SK-MEL-5 (cell line): ENCODE measurements around the gene ADAMTS17. TPM values are rescaled to one million over a fixed set of nuclear protein-coding genes. Genes with fewer than 3 reads are reported as not detected.

ENCODE experiments used
- DNase-seq: peaks from one replicate; pipeline ENCODE4 v3.0.0-alpha.2; 2016; ENCODE audit warnings: low read depth, low spot score
- in situ Hi-C: cut with HindIII; loops from 2 replicates; pipeline ENCODE4 v1.10.0; 2016; ENCODE audit warnings: low sequenced_read_pairs, high pct_unique_total_duplicates, low pct_unique_long_range_greater_than_20kb
- polyA plus RNA-seq, 2 experiments: library from polyadenylated mRNA; depleted of rRNA; stranded (reverse); fragments of >200 nt; gene quantifications; 2 replicates each; pipeline ENCODE4 v1.2.3, GENCODE V29; 2015
- total RNA-seq: library from RNA; depleted of rRNA; stranded (reverse); fragments of >200 nt; shearing (Covaris generic); gene quantifications from 2 replicates; pipeline ENCODE4 v1.2.3, GENCODE V29; 2014; rRNA removed

ADAMTS17 gene, protein sequence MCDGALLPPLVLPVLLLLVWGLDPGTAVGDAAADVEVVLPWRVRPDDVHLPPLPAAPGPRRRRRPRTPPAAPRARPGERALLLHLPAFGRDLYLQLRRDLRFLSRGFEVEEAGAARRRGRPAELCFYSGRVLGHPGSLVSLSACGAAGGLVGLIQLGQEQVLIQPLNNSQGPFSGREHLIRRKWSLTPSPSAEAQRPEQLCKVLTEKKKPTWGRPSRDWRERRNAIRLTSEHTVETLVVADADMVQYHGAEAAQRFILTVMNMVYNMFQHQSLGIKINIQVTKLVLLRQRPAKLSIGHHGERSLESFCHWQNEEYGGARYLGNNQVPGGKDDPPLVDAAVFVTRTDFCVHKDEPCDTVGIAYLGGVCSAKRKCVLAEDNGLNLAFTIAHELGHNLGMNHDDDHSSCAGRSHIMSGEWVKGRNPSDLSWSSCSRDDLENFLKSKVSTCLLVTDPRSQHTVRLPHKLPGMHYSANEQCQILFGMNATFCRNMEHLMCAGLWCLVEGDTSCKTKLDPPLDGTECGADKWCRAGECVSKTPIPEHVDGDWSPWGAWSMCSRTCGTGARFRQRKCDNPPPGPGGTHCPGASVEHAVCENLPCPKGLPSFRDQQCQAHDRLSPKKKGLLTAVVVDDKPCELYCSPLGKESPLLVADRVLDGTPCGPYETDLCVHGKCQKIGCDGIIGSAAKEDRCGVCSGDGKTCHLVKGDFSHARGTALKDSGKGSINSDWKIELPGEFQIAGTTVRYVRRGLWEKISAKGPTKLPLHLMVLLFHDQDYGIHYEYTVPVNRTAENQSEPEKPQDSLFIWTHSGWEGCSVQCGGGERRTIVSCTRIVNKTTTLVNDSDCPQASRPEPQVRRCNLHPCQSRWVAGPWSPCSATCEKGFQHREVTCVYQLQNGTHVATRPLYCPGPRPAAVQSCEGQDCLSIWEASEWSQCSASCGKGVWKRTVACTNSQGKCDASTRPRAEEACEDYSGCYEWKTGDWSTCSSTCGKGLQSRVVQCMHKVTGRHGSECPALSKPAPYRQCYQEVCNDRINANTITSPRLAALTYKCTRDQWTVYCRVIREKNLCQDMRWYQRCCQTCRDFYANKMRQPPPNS
- 1.8 and 2.4 TPM in 2 replicates for total RNA-seq
- 1.0 and 1.9 TPM in 2 replicates for polyA plus RNA-seq (2015; cell fraction: cytosol; rRNA removed)
- 6.0 and 9.6 TPM in 2 replicates for polyA plus RNA-seq (2015; cell fraction: nucleus; rRNA removed)

DNA sequence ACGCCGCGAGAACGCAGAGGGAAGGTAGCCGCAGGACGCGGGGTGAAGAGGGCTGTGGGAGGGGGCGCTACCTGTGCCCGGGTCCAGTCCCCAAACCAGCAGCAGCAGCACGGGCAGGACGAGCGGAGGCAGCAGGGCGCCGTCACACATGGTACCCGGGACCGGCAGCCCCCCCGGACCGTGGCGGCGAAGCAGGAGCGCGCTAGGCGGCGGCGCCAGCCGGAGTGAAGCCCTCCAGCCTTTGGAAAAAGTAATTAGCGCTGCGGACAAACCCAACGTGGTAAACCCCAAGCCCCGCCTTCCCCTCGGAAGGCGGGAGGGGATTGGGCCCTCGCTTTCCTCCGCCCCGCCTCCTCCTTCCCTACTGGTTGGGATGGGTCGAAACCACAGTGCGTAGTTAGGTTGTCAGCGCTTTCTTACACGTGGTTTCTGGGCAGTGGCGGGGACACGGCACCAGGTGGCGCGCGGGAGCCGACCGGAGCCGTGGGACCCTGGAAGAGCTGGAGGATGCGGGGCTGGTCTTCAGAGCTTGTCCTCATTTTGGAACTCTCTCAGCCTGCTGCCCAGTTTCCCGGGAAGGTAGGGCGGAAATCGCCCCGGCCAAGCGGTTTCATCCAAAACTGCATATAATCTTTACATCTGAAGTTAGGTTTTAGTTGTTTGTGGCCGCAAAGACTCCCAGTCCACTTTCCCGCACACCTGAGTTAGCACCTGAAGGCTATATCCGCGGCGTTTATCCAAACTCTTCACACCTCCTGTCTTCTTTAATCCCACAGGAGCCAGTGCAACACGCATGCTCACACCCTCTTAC is at the start of gene ADAMTS17:
ADAMTS17 (minus strand) TSS at position 226 of the 811 bp plus-strand sequence; CDS start at position 150, 76 bp downstream.
- peak; percentile 95 for DNase-seq
- in situ Hi-C loops, result no loop called here

DNA sequence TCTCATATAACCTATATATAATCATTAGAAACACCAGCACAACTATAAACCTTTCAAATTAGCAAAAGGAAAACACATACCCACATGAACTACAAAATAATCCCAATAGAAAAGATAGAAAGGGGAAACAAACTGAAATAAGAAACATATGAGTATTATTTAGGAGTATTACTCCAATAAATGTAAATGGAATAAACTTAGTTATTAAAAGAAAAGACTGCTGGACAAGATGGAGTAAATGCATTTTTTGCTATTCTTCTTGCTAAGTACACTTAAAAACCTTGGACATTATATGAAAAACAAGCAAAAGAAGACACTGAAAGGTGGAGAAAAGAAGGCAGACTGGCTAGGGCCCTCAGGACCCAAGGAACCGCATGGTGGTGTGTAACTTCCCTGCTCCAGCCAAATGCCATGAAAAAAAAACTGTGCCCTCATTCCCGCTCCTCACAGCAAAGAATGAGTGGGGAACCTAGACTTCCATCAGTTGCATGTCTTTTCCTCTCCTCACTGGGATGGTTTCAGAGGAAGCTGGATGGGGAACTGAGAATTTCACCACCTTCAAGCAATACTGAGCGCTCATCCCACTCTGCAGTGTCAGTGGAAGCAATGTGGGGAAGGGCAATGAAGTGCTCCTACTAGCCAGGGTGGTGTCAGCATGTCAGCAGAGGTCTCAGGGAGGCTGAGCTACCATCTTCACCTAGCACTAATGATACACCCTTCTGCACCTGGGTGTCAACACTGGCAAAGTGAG is 43.7 kb upstream of the ADAMTS17 start:
- in situ Hi-C loops, result no loop called here
- DNase-seq, result no peak

DNA sequence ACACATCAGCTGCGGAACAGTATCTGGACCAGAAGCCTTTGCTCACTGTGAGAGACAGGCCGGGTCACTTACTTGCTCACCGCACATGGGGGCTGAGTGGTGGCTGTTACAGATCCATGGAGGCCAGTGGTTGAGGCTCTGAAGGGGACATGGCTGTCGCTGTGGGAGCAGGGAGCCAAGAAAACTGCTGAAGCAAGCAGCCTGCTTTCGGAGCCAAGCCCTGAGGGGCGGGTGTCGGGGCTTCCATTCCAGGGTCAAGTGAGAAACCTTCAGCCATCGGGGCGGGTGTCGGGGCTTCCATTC is 42.3 kb upstream of the ADAMTS17 start:
- in situ Hi-C loops, result no loop called here
- no peak for DNase-seq

DNA sequence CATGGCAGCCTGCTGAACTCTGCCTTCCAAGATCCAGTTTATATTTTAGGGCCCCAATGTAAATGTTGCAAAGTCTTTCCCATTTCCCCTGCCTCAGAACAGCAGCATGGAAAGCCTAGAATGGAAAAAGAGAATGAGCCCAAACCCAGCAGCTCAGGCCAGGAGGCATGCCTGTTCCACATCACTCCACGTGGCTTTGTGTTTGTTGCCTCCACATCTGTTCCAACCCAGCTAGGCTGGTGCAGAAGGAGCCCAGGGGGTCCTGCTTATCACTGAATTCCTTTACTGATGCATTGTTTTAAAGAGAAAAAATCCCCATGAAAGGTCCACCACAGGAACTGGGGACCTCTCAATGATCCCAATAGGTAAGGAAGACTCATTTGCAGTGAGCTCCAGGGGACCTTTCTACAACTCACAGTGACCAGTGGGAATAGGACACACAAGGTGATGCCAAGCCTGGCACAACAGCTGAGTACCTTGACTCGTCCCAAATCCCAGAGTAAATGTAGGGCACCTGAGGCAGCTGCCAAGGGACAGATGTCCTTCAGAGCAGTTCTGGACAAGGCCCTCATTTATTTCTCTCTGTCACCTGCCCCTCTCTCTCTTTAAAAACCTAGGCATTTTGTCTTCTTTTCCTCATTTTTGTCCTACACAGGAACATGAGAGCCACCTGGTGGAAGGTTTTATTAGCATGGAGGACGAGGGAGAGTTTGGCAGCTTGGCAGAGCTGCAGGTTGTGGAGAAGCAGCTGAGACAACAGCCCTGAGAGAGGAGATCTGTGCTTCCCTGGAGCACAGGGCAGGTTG is 41.7 kb upstream of the ADAMTS17 start:
- DNase-seq, result peak; percentile 66
- in situ Hi-C loops, result no loop called here

DNA sequence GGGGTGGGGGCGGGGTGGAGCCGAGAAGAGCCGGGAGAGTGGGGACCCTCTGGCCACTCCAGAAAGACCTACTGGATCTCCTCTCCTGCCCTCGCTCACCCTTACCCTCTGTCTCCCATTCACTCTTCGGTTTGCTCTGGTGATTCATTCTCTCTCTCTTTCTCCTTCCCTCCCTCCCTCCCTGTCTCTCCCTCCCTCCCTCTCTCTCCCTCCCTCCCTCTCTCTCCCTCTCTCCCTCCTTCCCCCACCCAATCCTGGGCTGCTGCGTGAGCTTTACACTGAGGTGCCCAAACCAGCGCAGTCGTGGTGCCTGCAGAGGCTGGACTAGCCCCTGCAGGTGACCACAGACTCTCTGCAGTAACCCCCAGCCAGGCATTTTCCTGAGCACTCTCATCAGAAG is 32.2 kb upstream of the ADAMTS17 start:
- no peak for DNase-seq
- in situ Hi-C loops, result no loop called here

DNA sequence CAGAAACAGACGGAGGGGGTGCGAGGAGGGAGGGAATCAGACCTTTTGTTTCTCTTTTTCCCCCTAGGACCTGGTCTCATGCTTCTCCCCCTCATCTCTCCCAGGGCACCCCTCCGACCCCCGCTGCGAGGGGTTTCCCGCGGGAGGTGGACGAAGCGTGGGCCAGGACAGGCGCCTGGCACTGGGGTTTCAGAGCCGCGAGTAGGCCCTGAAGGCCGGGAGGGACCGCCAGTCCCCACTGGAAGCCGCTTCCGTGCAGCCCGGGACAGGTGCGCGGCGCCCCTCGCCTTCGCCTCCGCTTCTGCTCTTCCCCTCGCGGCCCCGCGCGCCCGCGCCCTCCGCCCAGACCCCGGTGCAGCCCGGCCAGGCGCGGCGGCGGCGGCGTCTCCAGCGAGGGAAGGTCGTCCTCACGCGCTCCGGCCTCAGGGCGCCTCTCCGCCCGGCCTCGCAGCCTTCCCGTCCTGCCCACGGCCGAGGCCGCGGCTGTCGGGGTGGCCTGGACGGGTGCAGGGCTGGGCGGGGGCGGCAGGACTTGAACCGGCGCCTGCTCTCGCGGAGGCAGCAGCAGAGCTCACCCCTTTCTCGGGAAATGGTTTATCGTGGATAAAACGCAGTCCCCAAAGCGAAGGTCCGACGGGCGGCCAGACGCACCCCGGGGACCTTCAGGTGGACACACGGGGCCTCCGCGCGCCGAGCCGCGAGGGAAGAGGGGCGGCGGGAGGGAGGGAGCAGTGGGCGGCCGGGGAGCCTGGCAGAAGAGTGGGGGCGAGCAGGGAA is 31.5 kb upstream of the ADAMTS17 start:
- in situ Hi-C loops, result no loop called here

DNA sequence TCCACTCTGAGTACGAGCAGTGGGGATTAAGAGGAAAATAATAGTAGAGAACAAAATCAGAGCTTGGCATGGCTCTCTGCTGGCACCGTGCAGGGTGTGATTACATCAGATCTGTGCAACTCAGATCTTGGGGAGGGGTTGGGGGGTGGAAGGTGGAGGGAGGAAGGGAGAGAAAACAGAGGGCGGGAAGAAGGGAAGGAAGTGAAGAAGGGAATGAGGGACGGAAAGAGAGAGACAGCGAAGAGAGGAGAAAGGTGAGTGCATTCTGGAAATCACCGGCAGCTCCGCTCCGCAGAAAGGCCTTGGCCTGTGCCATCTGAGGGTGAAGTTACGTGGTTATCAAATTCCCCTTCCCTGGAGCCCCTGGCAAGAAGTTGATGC is 31.0 kb upstream of the ADAMTS17 start:
- in situ Hi-C loops, result no loop called here

More for the DNA sequence above, 31.5 kb upstream of the ADAMTS17 start:
- DNase-seq, result no peak

DNA sequence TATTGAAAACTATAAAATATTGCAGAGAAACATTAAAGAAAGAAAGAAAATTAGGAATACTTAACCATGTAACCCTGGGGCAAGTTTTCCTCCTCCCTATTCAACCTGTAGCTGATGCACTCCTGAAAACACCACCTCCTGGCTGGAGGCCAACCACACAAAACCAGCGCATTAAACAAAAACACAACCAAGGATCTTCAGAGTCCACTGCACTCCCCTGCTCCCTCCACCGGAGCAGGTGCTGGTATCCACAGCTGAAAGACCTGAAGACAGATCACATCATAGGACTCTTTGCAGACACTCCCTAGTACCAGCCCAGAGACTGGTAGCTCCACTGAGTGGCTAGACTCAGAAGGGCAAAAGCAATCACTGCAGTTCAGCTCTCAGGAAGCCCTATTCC is 13.6 kb upstream of the ADAMTS17 start:
- no peak for DNase-seq
- in situ Hi-C loops, result no loop called here

More for the DNA sequence above, 31.0 kb upstream of the ADAMTS17 start:
- no peak for DNase-seq

DNA sequence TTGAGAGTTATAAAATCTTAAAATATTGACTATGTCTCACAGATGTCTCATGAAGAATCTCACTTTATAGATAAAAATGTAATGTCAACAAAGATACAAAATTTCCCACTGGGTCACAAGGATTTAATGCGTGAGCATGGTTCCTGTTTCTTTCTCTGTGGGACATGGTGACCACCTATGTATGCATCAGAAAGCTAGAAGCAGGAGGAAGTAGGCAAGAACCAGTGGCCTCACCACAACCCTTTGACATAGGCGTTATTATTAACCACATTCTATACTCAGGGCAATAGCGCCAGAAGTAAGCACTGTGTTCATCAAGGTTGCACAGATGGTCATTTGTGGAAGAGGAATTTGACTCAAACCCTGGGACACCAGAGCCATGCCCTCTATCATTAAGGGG is 11.7 kb upstream of the ADAMTS17 start:
- DNase-seq, result no peak
- in situ Hi-C loops, result no loop called here

DNA sequence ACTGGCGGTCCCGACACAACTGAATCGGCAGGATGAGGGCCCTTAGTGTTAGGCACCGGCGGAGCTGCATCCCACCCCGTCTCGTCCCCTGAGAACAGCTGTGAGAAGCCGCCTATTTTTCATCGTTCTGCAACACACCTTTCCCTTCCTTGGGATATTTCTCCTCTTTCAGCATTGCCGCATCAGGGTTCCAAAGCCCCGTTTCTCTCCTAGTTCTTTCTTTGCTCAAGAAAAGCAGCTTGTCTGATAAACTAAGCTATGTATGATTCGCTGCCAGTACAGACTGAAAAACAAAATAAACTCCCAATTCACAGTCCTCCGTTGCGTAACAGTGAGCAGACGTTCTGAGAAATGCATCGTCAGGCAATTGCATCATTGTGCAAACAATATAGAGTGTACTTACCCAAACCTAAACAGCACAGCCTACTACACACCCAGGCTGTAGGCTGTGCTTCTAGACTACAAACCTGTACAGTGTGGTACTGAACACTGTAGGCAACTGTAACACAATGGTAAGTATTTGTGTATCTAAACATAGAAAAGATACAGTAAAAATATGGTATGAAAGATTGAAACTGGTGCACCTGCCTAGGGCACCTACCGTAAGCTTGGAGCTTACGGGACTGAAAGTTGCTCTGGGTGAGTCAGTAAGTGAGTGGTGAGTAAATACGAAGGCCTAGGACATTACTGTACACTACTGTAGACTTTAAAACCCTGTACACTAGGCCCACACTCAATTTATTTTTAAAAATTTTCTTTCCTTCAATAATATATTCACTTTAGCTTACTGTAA is 8.9 kb upstream of the ADAMTS17 start:
- no peak for DNase-seq
- in situ Hi-C loops, result no loop called here

DNA sequence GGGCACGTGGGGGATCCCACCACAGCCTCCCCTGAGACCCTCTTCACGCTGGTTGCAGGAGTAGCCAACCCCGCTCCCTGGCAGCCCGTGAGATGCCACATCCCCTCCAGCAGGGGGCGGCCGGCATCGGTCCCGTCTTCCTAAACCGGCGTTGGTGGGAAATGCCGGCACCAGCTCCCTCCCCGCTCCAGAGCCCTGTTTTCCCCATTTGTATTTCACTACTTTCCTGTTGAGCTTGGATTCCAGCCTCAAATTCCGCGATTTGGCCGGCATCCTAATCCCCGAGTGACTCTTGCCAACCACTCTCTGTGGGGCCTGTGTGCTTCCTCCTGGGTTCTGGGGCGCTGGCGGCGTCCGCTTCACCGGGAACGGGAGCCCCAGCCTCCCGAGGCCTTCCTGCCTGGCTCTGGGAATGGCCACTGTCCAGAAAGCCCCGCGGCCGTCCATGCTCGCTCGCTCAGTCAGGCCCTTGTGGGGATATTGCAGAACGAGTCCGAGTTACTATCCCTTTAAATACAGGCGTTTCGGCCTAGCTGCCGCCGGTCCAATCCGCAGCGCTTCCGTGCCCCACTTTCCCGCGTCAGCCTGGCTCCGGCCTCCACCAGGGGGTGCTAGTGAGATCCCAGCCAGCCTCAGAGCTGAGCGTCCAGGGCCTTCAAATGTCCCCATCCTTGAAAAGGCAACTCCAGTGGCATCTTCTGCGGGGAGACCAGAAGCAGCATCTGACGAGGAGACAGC is 8.1 kb upstream of the ADAMTS17 start:
- peak; percentile 89 for DNase-seq
- in situ Hi-C loops, result no loop called here

DNA sequence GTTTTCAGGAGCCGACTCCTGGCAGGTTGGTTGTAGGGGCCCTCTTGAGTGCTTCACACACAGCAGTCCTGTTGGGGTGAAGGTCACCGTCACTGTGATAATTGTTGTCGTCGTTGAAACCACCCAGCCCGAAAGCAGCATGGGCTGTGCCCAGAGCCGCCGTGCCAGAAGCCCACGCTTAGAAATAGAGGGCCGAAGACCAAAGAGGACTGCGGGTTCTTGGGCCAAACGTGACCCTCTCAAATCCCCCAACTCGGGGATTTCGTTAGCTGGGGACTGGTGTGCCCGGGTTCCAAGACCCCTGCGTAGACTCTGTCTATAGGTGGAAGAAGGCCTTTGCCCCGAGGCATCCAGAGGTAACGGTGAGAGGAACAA is 7.5 kb upstream of the ADAMTS17 start:
- no peak for DNase-seq
- in situ Hi-C loops, result no loop called here

DNA sequence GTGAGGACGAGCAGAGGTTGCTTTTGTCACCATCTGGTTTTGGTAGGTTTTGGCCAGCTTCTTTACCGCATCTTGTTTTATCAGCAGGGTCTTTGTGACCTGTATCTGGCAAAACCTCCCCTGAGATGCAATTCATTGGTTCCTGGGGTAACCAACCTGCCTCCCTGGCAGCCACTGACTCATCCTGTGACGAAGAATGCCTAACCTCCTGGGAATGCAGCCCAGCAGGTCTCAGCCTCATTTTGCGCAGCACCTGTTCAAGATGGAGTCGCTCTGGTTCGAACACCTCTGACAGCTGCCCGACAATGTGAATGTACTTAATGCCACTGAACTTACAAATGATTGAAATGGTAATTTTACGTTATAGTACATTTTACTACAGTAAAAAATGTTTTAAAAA is 6.8 kb upstream of the ADAMTS17 start:
- DNase-seq, result no peak
- in situ Hi-C loops, result no loop called here

DNA sequence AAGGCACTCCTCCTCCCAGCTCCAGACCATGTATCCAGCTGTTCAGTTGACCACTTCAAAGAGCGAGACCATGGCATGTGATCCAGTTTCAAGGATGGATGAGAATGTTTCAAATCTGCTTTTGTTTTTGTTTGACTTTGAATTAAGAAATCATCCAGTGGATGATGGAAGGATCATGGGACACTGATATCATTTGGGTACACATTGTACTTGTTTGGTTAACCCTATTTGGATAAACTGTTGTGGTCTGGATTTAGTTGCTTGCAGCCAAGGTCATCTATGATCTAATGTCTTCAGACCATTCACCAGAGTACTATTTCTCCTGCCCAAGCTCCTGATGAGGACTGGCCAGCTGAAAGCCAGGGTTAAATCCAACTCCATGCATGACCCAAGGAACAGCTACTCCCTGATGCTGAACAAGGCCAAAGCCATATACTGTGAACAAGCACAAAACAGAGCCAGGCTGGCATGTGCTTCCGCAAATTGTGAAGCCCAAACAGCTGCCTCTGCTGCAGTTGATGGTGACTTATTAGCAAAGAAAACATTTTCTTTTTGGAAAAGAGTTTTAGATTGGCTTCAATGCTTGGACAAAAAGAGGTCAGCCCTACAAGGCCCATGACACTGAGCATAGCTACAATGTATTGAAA is 5.2 kb upstream of the ADAMTS17 start:
- no peak for DNase-seq
- in situ Hi-C loops, result no loop called here
